Breast epithelium (tissue), 3 donors: ENCODE results near the gene SPAAR.

Experiments used
- CTCF ChIP-seq, 3 donors: fragments of 450-650 bp; IDR thresholded peaks; one replicate each; pipeline ENCODE4 v1.5.1; 2016 to 2017; ENCODE audit warnings: antibody characterized with exemption in 3 of 3, mild to moderate bottlenecking in 3 of 3, moderate library complexity in 3 of 3
- POLR2A ChIP-seq: fragments of 450-650 bp; IDR thresholded peaks from one replicate; pipeline ENCODE4 v1.6.1; 2016; ENCODE audit warnings: antibody characterized with exemption, mild to moderate bottlenecking, moderate library complexity

- TF ChIP-seq CTCF (IDR thresholded peaks at IDR 0.05) = no peak
- no peak for TF ChIP-seq POLR2A
Measured at GRCh38 chr9:35915681-35916294, 6.5 kb downstream of the SPAAR start.
